ENCODE measurements around the gene PLD6.

DNA sequence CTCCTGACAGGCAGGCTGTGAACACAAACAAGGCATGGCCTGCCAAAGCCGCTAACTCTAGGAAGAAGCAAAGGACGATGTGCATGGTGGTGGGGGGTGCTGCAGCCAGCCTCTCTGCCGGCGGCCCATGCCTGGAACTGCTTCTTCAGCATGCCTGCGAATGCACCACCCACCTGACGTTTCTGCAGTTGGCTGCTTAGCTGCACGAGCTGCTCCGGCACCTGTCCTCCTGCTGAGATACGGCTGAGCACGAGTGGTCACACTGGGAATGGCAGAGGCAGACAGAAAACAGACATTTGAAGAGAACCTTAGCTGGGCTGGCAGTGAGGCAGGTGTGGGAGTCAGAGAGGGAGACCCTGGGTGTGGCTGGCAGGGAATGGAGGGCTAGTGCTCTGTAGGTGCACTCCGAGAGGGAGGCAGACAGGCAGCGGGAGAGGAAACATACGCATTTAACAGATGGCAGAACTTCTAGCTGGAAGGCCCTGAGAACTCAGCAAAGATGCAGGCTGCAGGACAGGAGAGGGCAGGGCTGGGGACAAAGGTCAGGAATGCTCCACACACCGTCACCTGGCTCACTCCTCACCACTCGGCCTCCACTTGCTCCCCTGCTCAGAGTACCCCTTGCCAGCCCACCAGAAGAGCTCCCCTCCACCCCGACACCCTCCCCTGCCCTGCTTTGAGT is 25.6 kb upstream of the PLD6 start:
- TF ChIP-seq, protein P1, sequence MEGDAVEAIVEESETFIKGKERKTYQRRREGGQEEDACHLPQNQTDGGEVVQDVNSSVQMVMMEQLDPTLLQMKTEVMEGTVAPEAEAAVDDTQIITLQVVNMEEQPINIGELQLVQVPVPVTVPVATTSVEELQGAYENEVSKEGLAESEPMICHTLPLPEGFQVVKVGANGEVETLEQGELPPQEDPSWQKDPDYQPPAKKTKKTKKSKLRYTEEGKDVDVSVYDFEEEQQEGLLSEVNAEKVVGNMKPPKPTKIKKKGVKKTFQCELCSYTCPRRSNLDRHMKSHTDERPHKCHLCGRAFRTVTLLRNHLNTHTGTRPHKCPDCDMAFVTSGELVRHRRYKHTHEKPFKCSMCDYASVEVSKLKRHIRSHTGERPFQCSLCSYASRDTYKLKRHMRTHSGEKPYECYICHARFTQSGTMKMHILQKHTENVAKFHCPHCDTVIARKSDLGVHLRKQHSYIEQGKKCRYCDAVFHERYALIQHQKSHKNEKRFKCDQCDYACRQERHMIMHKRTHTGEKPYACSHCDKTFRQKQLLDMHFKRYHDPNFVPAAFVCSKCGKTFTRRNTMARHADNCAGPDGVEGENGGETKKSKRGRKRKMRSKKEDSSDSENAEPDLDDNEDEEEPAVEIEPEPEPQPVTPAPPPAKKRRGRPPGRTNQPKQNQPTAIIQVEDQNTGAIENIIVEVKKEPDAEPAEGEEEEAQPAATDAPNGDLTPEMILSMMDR (IDR thresholded peaks at IDR 0.05) = no peak
- TF ChIP-seq POLR2A (IDR thresholded peaks at IDR 0.05) = no peak

All from upper lobe of left lung (tissue), 4 donors.